ENCODE results near the gene RPS21.

DNA sequence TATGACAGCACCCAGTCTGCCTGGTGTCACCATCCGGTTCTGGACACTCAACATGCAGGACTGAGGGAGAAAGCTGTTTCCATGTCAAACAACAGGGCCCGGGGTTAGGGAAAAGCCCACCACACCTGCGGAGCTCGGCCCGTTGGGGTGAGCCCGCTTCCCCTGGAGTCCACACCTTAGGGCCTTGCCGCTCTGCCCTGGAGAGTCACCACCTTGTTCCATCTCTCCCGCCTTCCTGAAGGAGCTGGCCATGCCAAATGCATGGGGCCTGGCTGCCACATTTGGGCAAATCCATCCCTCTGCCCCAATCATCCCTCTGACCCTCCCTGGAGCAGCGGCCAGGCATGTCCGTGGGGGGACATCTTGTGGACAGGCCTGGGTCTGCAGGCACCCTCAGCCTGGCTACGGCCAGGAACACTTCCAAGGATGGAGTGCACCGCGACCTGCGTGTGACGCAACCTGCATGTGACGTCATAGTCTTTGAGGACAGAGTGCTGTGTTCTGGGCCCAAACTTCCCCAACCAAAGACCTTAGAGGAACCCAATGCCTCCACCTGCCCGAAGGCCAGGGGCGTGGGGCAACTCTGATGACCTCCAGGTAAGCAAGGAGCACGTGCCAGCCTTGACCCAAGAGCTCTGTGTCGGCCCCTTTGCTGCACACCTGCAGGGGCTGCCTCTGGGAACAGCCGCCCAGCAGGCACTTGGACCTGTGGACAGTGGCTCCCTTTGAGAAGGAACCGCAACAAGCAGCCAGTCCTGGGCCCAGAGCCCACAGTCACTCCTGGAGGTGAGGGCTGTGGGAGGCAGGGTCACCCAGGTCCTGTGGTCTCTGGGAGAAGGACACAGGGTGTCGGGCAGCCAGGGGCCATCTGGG lies 18.4 kb downstream of the RPS21 start:
- TF ChIP-seq, protein P1, sequence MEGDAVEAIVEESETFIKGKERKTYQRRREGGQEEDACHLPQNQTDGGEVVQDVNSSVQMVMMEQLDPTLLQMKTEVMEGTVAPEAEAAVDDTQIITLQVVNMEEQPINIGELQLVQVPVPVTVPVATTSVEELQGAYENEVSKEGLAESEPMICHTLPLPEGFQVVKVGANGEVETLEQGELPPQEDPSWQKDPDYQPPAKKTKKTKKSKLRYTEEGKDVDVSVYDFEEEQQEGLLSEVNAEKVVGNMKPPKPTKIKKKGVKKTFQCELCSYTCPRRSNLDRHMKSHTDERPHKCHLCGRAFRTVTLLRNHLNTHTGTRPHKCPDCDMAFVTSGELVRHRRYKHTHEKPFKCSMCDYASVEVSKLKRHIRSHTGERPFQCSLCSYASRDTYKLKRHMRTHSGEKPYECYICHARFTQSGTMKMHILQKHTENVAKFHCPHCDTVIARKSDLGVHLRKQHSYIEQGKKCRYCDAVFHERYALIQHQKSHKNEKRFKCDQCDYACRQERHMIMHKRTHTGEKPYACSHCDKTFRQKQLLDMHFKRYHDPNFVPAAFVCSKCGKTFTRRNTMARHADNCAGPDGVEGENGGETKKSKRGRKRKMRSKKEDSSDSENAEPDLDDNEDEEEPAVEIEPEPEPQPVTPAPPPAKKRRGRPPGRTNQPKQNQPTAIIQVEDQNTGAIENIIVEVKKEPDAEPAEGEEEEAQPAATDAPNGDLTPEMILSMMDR (IDR thresholded peaks at IDR 0.05): peak in 2 of 4 experiments; percentile 45 to 64
- TF ChIP-seq POLR2A (IDR thresholded peaks at IDR 0.05): no peak
